K562 (cell line): ENCODE measurements around the gene GMEB2. TPM values are rescaled to one million over a fixed set of nuclear protein-coding genes. Genes with fewer than 3 reads are reported as not detected.
A peak's percentile ranks its signal among the peaks of the same experiment; 100 is the strongest.

Experiments
- E2F5 ChIP-seq: sonication (generic); formaldehyde crosslinking; IDR thresholded peaks from 2 replicates; pipeline ENCODE4 v1.8.0; 2022; ENCODE audit warnings: mild to moderate bottlenecking, missing genetic modification reagents
- GTF2F1 ChIP-seq: IDR thresholded peaks from 2 replicates; pipeline ENCODE4 v1.6.1; 2011; ENCODE audit warnings: low read depth, low read length, improper control_type of control experiment
- KAT7 ChIP-seq: sonication (generic); formaldehyde crosslinking; IDR thresholded peaks from 2 replicates; pipeline ENCODE4 v1.8.0; 2022; ENCODE audit warnings: missing genetic modification reagents, mild to moderate bottlenecking, borderline replicate concordance
- KLF6 ChIP-seq: fragments of 250-450 bp; sonication (Bioruptor Pico); IDR thresholded peaks from 2 replicates; pipeline ENCODE4 v1.4.0; 2020; ENCODE audit warnings: mild to moderate bottlenecking, moderate library complexity, borderline replicate concordance
- MYBL2 ChIP-seq, 2 experiments: fragments of 450-650 bp in 1 of 2; sonication (generic) in 1 of 2; formaldehyde crosslinking in 1 of 2; IDR thresholded peaks; 2 replicates each; pipeline versions ENCODE4 v1.6.1 to v1.8.1; 2017 to 2022; ENCODE audit warnings: borderline replicate concordance in 1 of 2, inconsistent platforms in 1 of 2, low read depth in 1 of 2, mild to moderate bottlenecking in 1 of 2, missing genetic modification reagents in 1 of 2, moderate library complexity in 1 of 2
- PML ChIP-seq: IDR thresholded peaks from 2 replicates; pipeline ENCODE4 v1.6.1; 2012; ENCODE audit warnings: low read length, inconsistent platforms
- POLR2AphosphoS2 ChIP-seq: IDR thresholded peaks from 2 replicates; pipeline ENCODE4 v1.6.1; 2012; ENCODE audit warnings: low read length, improper control_type of control experiment
- SAFB ChIP-seq: fragments of 200-400 bp; formaldehyde crosslinking; IDR thresholded peaks from 2 replicates; pipeline ENCODE4 v1.6.1; 2017; ENCODE audit warnings: low read depth, low read length, borderline replicate concordance
- SMAD3 ChIP-seq: fragments of 450-650 bp; formaldehyde crosslinking; conservative IDR thresholded peaks from 2 replicates; pipeline ENCODE4 v1.4.0; 2020; ENCODE audit warnings: mild to moderate bottlenecking
- TAL1 ChIP-seq: fragments of 450-650 bp; IDR thresholded peaks from 2 replicates; pipeline ENCODE4 v1.6.1; 2016; ENCODE audit warnings: mild to moderate bottlenecking
- TCFL5 ChIP-seq: fragments of 250-450 bp; sonication (Bioruptor Pico); conservative IDR thresholded peaks from 2 replicates; pipeline ENCODE4 v1.6.1; 2021; ENCODE audit warnings: mild to moderate bottlenecking, moderate library complexity, matching md5 sums
- ZBTB17 ChIP-seq: fragments of 450-650 bp; formaldehyde crosslinking; IDR thresholded peaks from 2 replicates; pipeline ENCODE4 v1.4.0; 2020; ENCODE audit warnings: mild to moderate bottlenecking
- ZNF134 ChIP-seq: fragments of 250-450 bp; sonication (Bioruptor Pico); conservative IDR thresholded peaks from 2 replicates; pipeline ENCODE4 v1.4.0; 2020
- ZNF354B ChIP-seq: fragments of 250-450 bp; sonication (Bioruptor Pico); IDR thresholded peaks from 2 replicates; pipeline ENCODE4 v1.4.0; 2020
- ZNF584 ChIP-seq: fragments of 200-800 bp; sonication (Bioruptor generic); IDR thresholded peaks from 2 replicates; pipeline ENCODE4 v1.6.1; 2016; ENCODE audit warnings: low read depth, mild to moderate bottlenecking, missing genetic modification characterization, missing compliant biosample characterization
- polyA plus RNA-seq, 8 experiments: library from polyadenylated mRNA; depleted of rRNA in 4 of 8; stranded (reverse) in 5 of 8; unstranded in 3 of 8; fragments of >200 nt; fragmentation: Nextera tagmentation in 2 of 8; fragmentation: Illumina TruSeq in 1 of 8; extraction: Ambion mirVana in 2 of 8; extraction: Trizol in 1 of 8; gene quantifications; 2 replicates each; pipeline versions ENCODE4 v1.2.1 to v1.2.3, GENCODE V29; 2011 to 2014; ENCODE audit warnings: inconsistent platforms in 1 of 8, missing spikeins in 1 of 8
- total RNA-seq, 7 experiments: library from RNA; depleted of rRNA in 6 of 7; stranded (reverse); fragments of >200 nt in 6 of 7; fragmentation: Illumina TruSeq in 2 of 7; extraction: Trizol in 2 of 7; gene quantifications; 2 replicates each; pipeline versions ENCODE4 v1.2.1 to v1.2.3, GENCODE V29; 2011 to 2021; ENCODE audit warnings: low replicate concordance in 1 of 7
- TF ChIP-seq, protein P1 (sequence below): sonication (generic); formaldehyde crosslinking; IDR thresholded peaks from 2 replicates; pipeline ENCODE4 v1.8.1; 2022; ENCODE audit warnings: missing genetic modification reagents
- TF ChIP-seq, protein P2 (sequence below): fragments of 450-650 bp; IDR thresholded peaks from 2 replicates; pipeline ENCODE4 v1.6.1; 2016
- TF ChIP-seq, protein P3 (sequence below): fragments of 250-450 bp; sonication (Bioruptor Pico); IDR thresholded peaks from 2 replicates; pipeline ENCODE4 v1.8.0; 2021; ENCODE audit warnings: mild to moderate bottlenecking, moderate library complexity
- TF ChIP-seq, protein P4 (sequence below): fragments of 450-650 bp; formaldehyde crosslinking; IDR thresholded peaks from 2 replicates; pipeline ENCODE4 v1.4.0; 2020; ENCODE audit warnings: mild to moderate bottlenecking, moderate library complexity
- TF ChIP-seq, protein P5 (sequence below), 3 experiments: fragments of 200-800 bp in 1 of 3; sonication (Bioruptor generic) in 1 of 3; sonication (generic) in 1 of 3; formaldehyde crosslinking in 1 of 3; IDR thresholded peaks; 2 replicates each; pipeline versions ENCODE4 v1.6.1 to v1.8.0; 2016 to 2022; ENCODE audit warnings: mild to moderate bottlenecking in 2 of 3, missing compliant biosample characterization in 2 of 3, missing genetic modification characterization in 2 of 3, missing genetic modification reagents in 1 of 3

The GMEB2 gene
- total and polyA plus RNA-seq, 9 of the 15 experiments (the other 6 are each of a cell fraction or from before 2014, with no cell fraction given) = 0.03 to 13.9 (median 6.3) TPM

- TF ChIP-seq, protein P1, sequence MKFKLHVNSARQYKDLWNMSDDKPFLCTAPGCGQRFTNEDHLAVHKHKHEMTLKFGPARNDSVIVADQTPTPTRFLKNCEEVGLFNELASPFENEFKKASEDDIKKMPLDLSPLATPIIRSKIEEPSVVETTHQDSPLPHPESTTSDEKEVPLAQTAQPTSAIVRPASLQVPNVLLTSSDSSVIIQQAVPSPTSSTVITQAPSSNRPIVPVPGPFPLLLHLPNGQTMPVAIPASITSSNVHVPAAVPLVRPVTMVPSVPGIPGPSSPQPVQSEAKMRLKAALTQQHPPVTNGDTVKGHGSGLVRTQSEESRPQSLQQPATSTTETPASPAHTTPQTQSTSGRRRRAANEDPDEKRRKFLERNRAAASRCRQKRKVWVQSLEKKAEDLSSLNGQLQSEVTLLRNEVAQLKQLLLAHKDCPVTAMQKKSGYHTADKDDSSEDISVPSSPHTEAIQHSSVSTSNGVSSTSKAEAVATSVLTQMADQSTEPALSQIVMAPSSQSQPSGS (CRISPR knock-in tag) = no peak
- no peak for TF ChIP-seq TCFL5 (CRISPR knock-in tag)
- TF ChIP-seq, protein P2, sequence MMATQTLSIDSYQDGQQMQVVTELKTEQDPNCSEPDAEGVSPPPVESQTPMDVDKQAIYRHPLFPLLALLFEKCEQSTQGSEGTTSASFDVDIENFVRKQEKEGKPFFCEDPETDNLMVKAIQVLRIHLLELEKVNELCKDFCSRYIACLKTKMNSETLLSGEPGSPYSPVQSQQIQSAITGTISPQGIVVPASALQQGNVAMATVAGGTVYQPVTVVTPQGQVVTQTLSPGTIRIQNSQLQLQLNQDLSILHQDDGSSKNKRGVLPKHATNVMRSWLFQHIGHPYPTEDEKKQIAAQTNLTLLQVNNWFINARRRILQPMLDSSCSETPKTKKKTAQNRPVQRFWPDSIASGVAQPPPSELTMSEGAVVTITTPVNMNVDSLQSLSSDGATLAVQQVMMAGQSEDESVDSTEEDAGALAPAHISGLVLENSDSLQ = no peak
- peak; percentile 76 for TF ChIP-seq PML
- TF ChIP-seq ZBTB17 (CRISPR knock-in tag) = no peak
- TF ChIP-seq MYBL2 (IDR thresholded peaks at IDR 0.05; ENCODE audit: low read depth) = no peak
- no peak for TF ChIP-seq MYBL2 (CRISPR knock-in tag; IDR thresholded peaks at IDR 0.05; ENCODE audit: borderline replicate concordance)
- TF ChIP-seq ZNF134 (CRISPR knock-in tag) = no peak
- no peak for TF ChIP-seq SAFB
- TF ChIP-seq KAT7 (CRISPR knock-in tag) = 0 out of 2 replicates have a peak, but pooled peaks have one; percentile 85
- TF ChIP-seq GTF2F1 = peak; percentile 66
- no peak for TF ChIP-seq KLF6 (CRISPR knock-in tag)
- no peak for TF ChIP-seq E2F5 (CRISPR knock-in tag)
- TF ChIP-seq ZNF354B (CRISPR knock-in tag) = no peak
- TF ChIP-seq TAL1 = 0 out of 2 replicates have a peak, but pooled peaks have one; percentile 13
- TF ChIP-seq SMAD3 (CRISPR knock-in tag) = no peak
- TF ChIP-seq, protein P3, sequence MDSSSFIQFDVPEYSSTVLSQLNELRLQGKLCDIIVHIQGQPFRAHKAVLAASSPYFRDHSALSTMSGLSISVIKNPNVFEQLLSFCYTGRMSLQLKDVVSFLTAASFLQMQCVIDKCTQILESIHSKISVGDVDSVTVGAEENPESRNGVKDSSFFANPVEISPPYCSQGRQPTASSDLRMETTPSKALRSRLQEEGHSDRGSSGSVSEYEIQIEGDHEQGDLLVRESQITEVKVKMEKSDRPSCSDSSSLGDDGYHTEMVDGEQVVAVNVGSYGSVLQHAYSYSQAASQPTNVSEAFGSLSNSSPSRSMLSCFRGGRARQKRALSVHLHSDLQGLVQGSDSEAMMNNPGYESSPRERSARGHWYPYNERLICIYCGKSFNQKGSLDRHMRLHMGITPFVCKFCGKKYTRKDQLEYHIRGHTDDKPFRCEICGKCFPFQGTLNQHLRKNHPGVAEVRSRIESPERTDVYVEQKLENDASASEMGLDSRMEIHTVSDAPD = no peak
- TF ChIP-seq, protein P4, sequence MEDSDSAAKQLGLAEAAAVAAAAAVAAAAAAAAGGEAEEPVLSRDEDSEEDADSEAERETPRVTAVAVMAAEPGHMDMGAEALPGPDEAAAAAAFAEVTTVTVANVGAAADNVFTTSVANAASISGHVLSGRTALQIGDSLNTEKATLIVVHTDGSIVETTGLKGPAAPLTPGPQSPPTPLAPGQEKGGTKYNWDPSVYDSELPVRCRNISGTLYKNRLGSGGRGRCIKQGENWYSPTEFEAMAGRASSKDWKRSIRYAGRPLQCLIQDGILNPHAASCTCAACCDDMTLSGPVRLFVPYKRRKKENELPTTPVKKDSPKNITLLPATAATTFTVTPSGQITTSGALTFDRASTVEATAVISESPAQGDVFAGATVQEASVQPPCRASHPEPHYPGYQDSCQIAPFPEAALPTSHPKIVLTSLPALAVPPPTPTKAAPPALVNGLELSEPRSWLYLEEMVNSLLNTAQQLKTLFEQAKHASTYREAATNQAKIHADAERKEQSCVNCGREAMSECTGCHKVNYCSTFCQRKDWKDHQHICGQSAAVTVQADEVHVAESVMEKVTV (CRISPR knock-in tag) = no peak
- TF ChIP-seq, protein P5, sequence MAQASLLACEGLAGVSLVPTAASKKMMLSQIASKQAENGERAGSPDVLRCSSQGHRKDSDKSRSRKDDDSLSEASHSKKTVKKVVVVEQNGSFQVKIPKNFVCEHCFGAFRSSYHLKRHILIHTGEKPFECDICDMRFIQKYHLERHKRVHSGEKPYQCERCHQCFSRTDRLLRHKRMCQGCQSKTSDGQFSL (CRISPR knock-in tag; IDR thresholded peaks at IDR 0.05) = 0 out of 2 replicates have a peak, but pooled peaks have one; percentile 44
- TF ChIP-seq, protein P5 (tag; IDR thresholded peaks at IDR 0.05) = no peak
- peak; percentile 79; the same call in 1 of the 2 replicates for TF ChIP-seq POLR2AphosphoS2
- no peak for TF ChIP-seq ZNF584
Measured at GRCh38 chr20:63628246-63628975, 1.5 kb upstream of the GMEB2 start (continued).
